ENCODE results near the gene USP19.

DNA sequence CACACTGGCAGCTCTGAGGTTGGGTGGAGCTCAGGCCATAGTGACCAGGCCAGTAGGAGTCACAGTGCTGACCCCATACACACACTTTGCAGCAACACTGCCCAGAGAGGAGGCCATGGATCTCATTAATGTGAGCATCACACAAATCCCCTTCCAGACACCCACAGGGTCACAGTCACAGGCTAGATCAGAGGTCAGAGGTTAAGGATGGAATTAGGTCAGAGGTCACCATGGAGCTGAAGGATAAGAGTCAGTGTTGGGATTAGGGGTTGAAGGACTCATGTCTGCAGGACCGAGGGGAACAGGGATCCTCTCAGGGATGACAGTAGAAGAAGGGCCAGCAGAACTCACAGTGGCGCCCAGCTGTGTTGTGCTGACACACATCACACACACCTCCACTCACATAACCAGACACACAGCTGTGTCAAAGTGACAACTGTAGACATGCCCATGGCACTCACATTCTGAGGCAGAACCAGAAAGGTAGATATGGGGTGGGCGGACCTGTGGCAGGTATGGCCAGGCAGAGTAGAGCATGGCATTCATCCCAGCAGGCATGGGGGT, 32.8 kb upstream of the USP19 start:
- no peak for TF ChIP-seq MAX (IDR thresholded peaks at IDR 0.05)
- TF ChIP-seq, protein P1, sequence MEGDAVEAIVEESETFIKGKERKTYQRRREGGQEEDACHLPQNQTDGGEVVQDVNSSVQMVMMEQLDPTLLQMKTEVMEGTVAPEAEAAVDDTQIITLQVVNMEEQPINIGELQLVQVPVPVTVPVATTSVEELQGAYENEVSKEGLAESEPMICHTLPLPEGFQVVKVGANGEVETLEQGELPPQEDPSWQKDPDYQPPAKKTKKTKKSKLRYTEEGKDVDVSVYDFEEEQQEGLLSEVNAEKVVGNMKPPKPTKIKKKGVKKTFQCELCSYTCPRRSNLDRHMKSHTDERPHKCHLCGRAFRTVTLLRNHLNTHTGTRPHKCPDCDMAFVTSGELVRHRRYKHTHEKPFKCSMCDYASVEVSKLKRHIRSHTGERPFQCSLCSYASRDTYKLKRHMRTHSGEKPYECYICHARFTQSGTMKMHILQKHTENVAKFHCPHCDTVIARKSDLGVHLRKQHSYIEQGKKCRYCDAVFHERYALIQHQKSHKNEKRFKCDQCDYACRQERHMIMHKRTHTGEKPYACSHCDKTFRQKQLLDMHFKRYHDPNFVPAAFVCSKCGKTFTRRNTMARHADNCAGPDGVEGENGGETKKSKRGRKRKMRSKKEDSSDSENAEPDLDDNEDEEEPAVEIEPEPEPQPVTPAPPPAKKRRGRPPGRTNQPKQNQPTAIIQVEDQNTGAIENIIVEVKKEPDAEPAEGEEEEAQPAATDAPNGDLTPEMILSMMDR (IDR thresholded peaks at IDR 0.05; ENCODE audit: low read depth, low read length, missing input control) = no peak
- TF ChIP-seq TAF1 (conservative IDR thresholded peaks at IDR 0.05) = no peak
- TF ChIP-seq GABPA (IDR thresholded peaks at IDR 0.05 in 1 of 2, conservative IDR thresholded peaks at IDR 0.05 in 1 of 2) = no peak
- no peak for TF ChIP-seq YY1 (IDR thresholded peaks at IDR 0.05)
- TF ChIP-seq SP1 (IDR thresholded peaks at IDR 0.05) = no peak
- TF ChIP-seq, protein P2, sequence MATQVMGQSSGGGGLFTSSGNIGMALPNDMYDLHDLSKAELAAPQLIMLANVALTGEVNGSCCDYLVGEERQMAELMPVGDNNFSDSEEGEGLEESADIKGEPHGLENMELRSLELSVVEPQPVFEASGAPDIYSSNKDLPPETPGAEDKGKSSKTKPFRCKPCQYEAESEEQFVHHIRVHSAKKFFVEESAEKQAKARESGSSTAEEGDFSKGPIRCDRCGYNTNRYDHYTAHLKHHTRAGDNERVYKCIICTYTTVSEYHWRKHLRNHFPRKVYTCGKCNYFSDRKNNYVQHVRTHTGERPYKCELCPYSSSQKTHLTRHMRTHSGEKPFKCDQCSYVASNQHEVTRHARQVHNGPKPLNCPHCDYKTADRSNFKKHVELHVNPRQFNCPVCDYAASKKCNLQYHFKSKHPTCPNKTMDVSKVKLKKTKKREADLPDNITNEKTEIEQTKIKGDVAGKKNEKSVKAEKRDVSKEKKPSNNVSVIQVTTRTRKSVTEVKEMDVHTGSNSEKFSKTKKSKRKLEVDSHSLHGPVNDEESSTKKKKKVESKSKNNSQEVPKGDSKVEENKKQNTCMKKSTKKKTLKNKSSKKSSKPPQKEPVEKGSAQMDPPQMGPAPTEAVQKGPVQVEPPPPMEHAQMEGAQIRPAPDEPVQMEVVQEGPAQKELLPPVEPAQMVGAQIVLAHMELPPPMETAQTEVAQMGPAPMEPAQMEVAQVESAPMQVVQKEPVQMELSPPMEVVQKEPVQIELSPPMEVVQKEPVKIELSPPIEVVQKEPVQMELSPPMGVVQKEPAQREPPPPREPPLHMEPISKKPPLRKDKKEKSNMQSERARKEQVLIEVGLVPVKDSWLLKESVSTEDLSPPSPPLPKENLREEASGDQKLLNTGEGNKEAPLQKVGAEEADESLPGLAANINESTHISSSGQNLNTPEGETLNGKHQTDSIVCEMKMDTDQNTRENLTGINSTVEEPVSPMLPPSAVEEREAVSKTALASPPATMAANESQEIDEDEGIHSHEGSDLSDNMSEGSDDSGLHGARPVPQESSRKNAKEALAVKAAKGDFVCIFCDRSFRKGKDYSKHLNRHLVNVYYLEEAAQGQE (IDR thresholded peaks at IDR 0.05) = no peak
- TF ChIP-seq RAD21 (IDR thresholded peaks at IDR 0.05) = no peak
- TF ChIP-seq EGR1 (IDR thresholded peaks at IDR 0.05; ENCODE audit: low read depth in 2 of 2) = no peak
